GM21381 (cell line): ENCODE results near the gene LRRC37B.
"Not testable (repeated sequence)": the region's sequence is repeated elsewhere in the genome, so short reads cannot be mapped to it uniquely, and the experiment has no call there.

Source experiments
- ATAC-seq: cut with Tn5 transposase; IDR thresholded peaks from one replicate; pipeline ENCODE4 v1.9.1; 2021; ENCODE audit warnings: mild to moderate bottlenecking, moderate library complexity; ENCODE audit not compliant: unreplicated experiment

Gene LRRC37B

DNA sequence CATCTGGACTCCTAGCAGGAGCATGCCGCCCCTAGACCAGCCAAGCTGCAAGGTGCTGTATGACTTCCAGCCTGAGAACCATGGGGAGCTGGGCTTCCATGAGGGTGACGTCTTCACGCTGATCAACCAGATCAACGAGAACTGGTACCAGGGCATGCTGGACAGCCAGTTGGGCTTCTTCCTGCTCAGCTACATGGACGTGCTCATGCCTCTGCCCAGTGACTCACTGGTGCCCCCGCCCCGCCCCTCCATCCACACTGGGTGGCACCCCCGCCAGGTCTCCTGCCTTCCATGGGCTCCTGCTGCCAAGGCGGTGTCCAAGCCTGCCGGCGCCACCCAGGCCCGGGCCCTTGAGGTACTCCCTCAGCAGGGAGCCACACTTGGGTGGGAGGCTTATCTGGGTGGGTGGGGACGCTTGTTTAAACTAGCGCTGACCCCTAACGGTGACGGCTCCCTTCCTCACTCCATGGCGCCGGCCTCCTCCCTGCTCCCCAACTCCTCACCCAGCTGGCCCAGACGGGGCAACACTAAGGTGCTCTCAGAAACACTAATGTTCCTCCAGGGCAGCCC, 34.2 kb downstream of the LRRC37B start:
- not testable (repeated sequence) for ATAC-seq

DNA sequence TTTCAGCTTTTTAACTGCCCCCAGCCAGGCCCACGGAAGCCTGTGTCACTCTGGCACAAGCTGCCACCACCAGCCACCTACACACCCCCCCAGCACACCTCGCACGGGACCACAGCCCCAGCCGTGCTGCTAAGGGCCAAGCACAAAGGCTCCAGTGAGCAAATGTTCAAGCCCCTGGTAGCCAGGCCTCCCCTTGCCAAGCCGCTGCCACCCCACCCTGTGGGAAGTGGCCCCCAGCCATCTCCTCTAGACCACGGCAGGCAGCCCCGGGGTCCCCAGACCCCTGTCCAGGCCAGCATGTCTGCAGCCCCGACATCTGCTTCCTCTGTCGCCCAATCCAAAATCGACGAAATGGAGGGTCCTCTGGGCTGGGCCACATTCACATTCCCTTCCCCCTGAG, 35.1 kb downstream of the LRRC37B start:
- not testable (repeated sequence) for ATAC-seq

DNA sequence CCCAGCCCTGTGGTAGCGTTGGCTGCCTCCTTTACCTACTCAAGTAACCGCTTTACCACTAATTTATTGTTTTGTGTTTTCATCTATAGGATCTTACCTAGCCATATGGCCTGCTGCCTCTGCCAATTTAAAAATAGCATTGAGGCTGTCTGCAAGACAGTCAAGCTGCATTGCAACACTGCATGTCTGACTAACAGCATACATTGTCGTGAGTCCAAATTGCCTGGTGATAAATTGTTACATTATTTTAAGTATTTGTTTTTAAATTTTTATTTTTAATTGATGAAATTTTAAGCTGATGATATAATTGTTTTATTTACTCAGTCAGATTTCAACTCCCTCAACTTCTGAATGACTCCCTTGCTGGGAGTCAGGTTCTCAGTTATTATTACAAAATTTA, 38.4 kb downstream of the LRRC37B start:
- not testable (repeated sequence) for ATAC-seq

DNA sequence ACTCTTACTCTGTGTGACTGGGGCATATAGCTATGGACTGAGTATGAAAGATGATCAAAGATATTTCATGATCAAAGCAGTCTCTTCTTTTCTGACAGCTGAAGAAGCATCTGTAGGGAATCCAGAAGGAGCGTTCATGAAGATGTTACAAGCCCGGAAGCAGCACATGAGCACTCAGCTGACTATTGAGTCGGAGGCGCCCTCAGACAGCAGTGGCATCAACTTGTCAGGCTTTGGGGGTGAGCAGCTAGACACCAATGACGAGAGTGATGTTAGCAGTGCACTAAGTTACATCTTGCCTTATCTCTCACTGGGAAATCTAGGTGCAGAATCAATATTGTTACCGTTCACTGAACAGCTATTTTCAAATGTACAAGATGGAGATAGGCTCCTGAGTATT, 40.5 kb downstream of the LRRC37B start:
- ATAC-seq, result not testable (repeated sequence)

- ATAC-seq, result not testable (repeated sequence)
Measured at GRCh38 chr17:32054985-32055384, 47.8 kb downstream of the LRRC37B start.

GRCh38 chr17:32055425-32055824, 48.2 kb downstream of the LRRC37B start:
- ATAC-seq, result not testable (repeated sequence)

GRCh38 chr17:32056500-32056899, 49.3 kb downstream of the LRRC37B start:
- ATAC-seq, result not testable (repeated sequence)

DNA sequence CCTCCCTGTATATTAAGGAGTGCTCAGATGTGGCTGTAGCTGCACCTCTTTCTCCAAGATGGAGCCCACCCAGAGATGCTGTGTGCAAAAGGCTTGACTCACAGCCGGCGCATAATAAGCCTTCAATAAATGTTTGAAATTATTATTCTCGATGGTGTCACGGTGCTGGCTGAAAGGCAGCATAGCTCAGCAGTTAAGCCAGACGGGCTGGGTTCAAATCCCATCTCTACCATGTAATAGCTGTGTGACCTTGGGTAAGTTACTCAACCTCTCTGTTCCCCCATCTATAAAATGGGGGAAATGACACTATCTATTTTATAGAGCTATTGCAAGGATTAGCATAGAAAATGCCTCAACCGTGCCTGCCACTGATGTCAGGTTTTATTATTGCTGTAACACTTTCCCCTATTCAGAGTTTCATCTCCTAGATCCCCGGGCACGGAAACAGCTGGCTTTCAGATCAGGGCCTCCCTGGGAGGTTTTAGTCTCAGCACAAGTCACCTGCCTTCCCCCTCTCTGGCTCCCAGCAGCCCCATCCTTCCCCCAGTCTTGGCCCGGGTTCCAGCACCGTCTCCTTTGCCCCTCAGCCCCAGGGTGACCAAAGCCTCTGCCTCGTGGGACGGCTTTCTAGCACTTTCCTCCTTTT, 50.4 kb downstream of the LRRC37B start:
- ATAC-seq, result not testable (repeated sequence)

DNA sequence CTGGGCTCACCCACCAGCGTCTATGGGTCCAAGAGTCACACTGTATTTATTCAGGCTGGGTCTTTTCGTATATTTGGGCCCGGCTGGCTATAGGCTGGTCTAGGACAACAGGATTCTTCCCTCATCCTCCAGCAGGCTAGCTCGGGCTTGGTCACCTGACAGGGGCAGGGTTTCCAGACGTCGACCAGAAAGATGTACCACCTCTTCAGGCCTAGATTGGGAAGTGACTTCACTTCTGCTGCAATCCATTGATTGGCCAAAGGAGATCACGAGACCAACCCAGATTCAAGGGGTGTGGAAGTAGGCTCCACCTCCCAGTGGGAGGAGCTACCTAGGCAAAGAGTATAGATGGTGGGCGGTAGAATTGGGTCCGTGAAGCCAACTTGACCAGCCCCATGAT, 53.5 kb downstream of the LRRC37B start:
- not testable (repeated sequence) for ATAC-seq

DNA sequence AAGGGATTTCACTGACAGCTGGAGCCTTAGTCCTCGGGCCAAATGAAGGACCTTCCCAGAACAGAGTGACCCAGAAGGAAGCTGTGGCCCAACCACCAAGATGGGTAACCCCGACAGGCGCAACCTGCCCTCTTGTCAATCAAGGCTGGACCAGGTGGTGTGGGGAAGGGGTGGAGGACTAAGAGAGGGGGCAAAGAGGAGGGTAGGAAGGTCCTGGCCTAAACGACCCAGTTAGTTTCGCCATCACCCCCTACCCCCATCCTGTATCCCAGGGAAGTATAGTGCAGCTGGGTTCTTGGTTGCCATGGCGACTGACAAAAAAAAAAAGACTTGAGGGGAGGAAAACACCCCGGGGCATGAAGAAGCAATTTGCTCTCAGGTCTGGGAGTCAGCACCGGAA, 54.7 kb downstream of the LRRC37B start:
- not testable (repeated sequence) for ATAC-seq

- not testable (repeated sequence) for ATAC-seq
Measured at GRCh38 chr17:32064091-32064490, 56.9 kb downstream of the LRRC37B start.

DNA sequence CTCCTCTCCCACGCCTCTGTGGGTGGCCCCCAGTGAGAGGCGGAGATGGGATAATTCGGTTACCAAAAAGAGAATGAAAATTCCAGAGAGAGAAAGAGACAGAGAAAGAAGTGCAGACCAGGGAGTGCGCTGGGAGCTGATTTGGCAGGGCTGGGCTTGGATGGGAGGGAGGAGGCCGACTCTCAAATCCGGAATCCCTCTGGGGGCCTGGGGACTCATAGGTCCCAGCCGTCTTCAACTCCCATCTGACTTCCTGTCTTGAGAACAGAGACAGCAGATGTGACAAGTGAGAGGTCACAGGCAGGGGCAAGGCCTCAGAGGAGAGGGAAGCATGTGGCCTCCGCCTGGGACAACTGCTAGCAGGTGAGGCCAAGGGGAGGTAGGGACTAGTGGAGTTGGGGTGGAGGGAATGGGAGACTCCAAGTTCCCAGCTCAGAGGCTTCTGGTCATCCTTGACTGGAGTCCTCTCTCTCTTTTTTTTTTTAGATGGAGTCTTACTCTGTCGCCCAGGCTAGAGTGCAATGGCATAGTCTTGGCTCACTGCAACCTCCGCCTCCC, 59.0 kb downstream of the LRRC37B start:
- ATAC-seq, result not testable (repeated sequence)

GRCh38 chr17:32066863-32067642, 59.9 kb downstream of the LRRC37B start:
- not testable (repeated sequence) for ATAC-seq

DNA sequence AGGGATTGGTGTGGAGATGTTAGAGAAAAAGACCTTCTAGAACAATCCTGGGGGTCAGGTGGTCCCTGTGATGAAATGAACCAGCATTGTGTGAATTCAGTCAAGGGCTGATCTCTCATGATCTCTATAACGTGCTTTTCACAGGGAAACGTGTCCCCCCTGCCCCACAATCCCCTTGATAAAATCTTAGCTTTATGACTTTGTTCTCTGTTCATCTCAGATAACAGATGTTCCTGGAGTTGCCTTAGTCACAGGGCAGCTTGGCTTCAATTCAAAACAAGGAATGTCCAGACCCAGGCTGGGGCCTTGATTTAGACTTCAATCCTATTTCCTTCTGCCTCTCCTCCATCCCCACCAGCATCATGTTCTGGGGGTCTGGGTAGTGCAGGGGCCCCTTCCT, 61.9 kb downstream of the LRRC37B start:
- ATAC-seq, result not testable (repeated sequence)

- peak; percentile 90 for ATAC-seq
Measured at GRCh38 chr17:32071961-32072360, 64.8 kb downstream of the LRRC37B start.

GRCh38 chr17:32073131-32073530, 65.9 kb downstream of the LRRC37B start:
- not testable (repeated sequence) for ATAC-seq

DNA sequence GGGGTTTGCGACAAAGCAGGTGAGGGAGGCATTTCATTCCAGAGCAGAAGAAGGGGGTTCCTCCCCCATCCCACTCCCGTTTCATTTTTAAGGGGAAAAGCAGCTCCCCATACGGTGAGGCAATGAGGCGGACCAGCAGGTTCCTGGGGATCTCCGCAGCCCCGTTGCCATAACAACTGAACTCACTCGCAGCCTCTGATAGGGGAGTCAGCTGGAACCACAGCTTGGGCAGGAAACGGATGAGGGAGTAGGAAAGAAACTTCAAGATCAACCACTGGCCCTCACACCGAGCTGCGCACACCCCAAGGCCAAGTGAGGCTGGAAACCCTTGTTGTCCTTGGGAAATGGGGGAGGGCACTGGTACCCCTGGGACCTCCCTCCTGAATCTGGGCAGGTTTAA, 72.6 kb downstream of the LRRC37B start:
- ATAC-seq, result peak; percentile 91

DNA sequence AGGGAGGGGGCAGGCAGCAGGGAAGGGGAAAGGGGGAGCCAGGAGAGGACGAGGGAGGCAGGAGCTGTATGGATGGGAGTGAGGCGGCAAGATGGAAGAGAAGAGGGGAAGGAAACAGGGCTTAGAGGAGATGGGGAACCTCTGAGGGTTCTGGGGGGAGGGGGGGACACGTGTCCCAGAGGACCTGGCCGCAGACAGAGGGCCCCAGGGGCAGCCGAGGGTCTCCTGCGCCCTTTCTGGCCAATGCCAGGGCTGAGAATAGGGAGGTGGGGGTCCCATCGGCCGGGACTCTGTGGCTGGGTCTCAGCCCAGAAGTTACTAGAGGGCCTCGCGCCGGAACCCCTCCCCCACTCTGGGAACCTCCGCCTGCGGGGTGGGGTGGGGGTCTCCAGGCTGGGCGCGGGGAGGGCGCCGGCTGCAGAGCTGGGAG, 76.4 kb downstream of the LRRC37B start:
- ATAC-seq, result not testable (repeated sequence)

DNA sequence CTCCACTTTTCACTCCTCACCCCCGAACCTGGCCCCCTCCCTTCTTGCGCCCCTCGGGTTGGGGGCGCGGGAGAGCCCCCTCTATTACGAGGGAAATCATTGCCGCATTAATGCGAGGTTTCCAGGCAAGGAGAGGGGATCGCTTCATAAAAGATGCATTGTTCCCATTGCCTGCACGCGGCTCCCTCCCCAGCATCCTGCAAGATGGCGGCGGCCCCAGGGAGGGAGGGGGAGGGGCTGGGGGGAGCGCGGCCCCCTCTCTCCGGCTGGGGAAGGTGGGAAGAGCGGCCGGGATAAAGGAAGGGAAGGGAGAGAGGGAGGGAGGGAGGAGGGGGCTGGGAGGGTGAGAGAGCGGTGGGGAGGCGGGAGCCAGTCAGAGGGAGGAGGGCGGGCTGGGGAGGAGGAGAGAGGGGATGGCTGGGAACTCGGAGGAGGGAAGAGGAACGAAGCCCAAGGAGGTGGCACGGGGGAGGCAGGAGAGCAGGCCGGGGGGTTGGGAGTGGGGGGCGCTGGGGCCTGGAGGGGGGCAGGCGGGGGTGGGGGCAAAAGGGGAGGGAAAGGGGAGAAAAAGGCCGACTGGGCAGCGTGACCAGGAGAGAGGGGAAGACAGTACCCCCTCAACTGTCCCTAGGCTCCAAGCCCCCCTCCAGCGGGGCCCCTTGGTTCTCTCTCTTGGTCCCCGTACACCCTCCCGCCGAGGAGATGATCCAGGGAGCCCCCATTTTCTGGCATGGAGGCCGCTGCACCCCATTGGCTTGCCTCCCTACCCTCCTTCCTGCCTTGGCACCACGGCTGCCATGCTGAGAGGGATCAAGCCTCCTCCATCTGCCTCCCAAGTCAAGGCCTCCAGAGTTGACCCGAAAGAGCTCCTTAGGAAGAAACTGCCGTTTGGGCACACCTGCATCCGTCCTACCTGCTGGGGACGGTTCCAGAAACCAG, 77.1 kb downstream of the LRRC37B start:
- ATAC-seq, result not testable (repeated sequence)
